HCT116 (cell line): ENCODE measurements around the gene ANKRD16. TPM values are rescaled to one million over a fixed set of nuclear protein-coding genes. Genes with fewer than 3 reads are reported as not detected.

Source experiments
- ATAC-seq: fragments of 200-7000 bp; cut with Tn5 transposase; 2 replicates; pipeline ENCODE4 v1.9.1; 2020; ENCODE audit warnings: mild to moderate bottlenecking, moderate library complexity
- BruUV-seq: library from RNA; stranded (reverse); fragments of 400-500 nt; replicated peaks from 2 replicates; lab custom pipeline; 2021; lab: Mats Ljungman, UMichigan
- CTCF ChIA-PET: fragments of 300-600 bp; sonication (Branson Sonifier 250); formaldehyde crosslinking; loops from one replicate; lab custom pipeline; 2021; ENCODE audit warnings: antibody characterized with exemption; lab: Charles Lee
- POLR2A ChIA-PET: fragments of 300-600, 350-600 bp; sonication (Branson Sonifier 250); formaldehyde crosslinking; loops from one replicate; lab custom pipeline; 2021; ENCODE audit warnings: antibody characterized with exemption; lab: Charles Lee
- RAD21 ChIA-PET, 2 experiments: fragments of 300-600 bp; sonication (Branson Sonifier 250); formaldehyde crosslinking; loops; one replicate each; lab custom pipeline; 2023; ENCODE audit warnings: low total read pairs in 2 of 2; ENCODE audit not compliant: uncharacterized antibody in 2 of 2, unreplicated experiment in 2 of 2, low non-redundant PET in 1 of 2; lab: Charles Lee
- DNase-seq: peaks from one replicate; pipeline ENCODE4 v3.0.0-alpha.2; 2010; ENCODE audit warnings: low read depth, low spot score
- H2AFZ ChIP-seq: fragments of 200-600 bp; shearing (Covaris generic), sonication (generic); 2 replicates; pipeline ENCODE4 v1.6.1; 2017; ENCODE audit warnings: low read depth, mixed run types, mixed read lengths, antibody characterized with exemption, low read length; ENCODE audit not compliant: poor library complexity, severe bottlenecking
- H3K27ac ChIP-seq: 2 replicates; pipeline ENCODE4 v1.5.1; 2012; ENCODE audit warnings: low read depth, low read length
- H3K27me3 ChIP-seq: fragments of 200-600 bp; sonication (generic); 2 replicates; pipeline ENCODE4 v1.6.1; 2016; ENCODE audit warnings: mixed run types, low read length, mixed read lengths; ENCODE audit not compliant: insufficient read depth
- H3K36me3 ChIP-seq, 2 experiments: fragments of 200-500 bp in 1 of 2; fragments of 200-600 bp in 1 of 2; sonication (Bioruptor generic) in 1 of 2; sonication (generic) in 1 of 2; 2 replicates each; pipeline versions ENCODE4 v1.5.1 to v1.6.1; 2014 to 2016; ENCODE audit warnings: low read length in 2 of 2, inconsistent platforms in 1 of 2, mixed read lengths in 1 of 2, mixed run types in 1 of 2; ENCODE audit not compliant: insufficient read depth in 2 of 2, control insufficient read depth in 1 of 2
- H3K4me1 ChIP-seq, 2 experiments: fragments of 200-600 bp in 1 of 2; sonication (generic) in 1 of 2; 2 replicates each; pipeline versions ENCODE4 v1.5.1 to v1.6.1; 2012 to 2017; ENCODE audit warnings: low read length in 2 of 2, inconsistent platforms in 1 of 2, mild to moderate bottlenecking in 1 of 2, mixed read lengths in 1 of 2, mixed run types in 1 of 2, moderate library complexity in 1 of 2; ENCODE audit not compliant: insufficient read depth in 2 of 2, control insufficient read depth in 1 of 2
- H3K4me2 ChIP-seq: fragments of 200-600 bp; sonication (generic); 2 replicates; pipeline ENCODE4 v1.6.1; 2017; ENCODE audit warnings: mixed run types, low read length, mixed read lengths
- H3K4me3 ChIP-seq, 2 experiments: fragments of 200-600 bp in 1 of 2; sonication (generic) in 1 of 2; replicated peaks in 1 of 2; 2 replicates each; pipeline ENCODE4 v1.5.1; 2011 to 2016; ENCODE audit warnings: low read length in 2 of 2, control low read depth in 1 of 2, low read depth in 1 of 2, mild to moderate bottlenecking in 1 of 2, mixed read lengths in 1 of 2, mixed run types in 1 of 2
- H3K79me2 ChIP-seq: fragments of 200-600 bp; sonication (generic); 2 replicates; pipeline ENCODE4 v1.6.1; 2017; ENCODE audit warnings: mild to moderate bottlenecking, mixed run types, low read length, moderate library complexity, mixed read lengths; ENCODE audit not compliant: insufficient read depth
- H3K9ac ChIP-seq: fragments of 200-600 bp; sonication (generic); 2 replicates; pipeline ENCODE4 v1.6.1; 2016; ENCODE audit warnings: low read length, mixed read lengths
- H3K9me2 ChIP-seq: fragments of 200-600 bp; sonication (generic), shearing (Covaris generic); 2 replicates; pipeline ENCODE4 v1.6.1; 2017; ENCODE audit warnings: mixed run types, mild to moderate bottlenecking, moderate library complexity; ENCODE audit not compliant: insufficient read depth
- H3K9me3 ChIP-seq, 2 experiments: fragments of 200-500 bp in 1 of 2; fragments of 200-600 bp in 1 of 2; sonication (Bioruptor generic) in 1 of 2; sonication (generic) in 1 of 2; 2 replicates each; pipeline ENCODE4 v1.6.1; 2014 to 2017; ENCODE audit warnings: low read length in 2 of 2, mixed read lengths in 2 of 2, inconsistent platforms in 1 of 2, low read depth in 1 of 2, mild to moderate bottlenecking in 1 of 2, mixed run types in 1 of 2, moderate library complexity in 1 of 2; ENCODE audit not compliant: control insufficient read depth in 1 of 2, insufficient read depth in 1 of 2
- H4K20me1 ChIP-seq: fragments of 200-600 bp; sonication (generic), shearing (Covaris generic); 2 replicates; pipeline ENCODE4 v1.6.1; 2017; ENCODE audit warnings: mixed run types, mild to moderate bottlenecking, moderate library complexity; ENCODE audit not compliant: insufficient read depth
- CTCF ChIP-seq, 3 experiments: fragments of 200-600 bp in 1 of 3; sonication (generic) in 1 of 3; IDR thresholded peaks in 2 of 3; conservative IDR thresholded peaks in 1 of 3; 2 replicates each; pipeline ENCODE4 v1.5.1; 2012 to 2017; ENCODE audit warnings: low read depth in 2 of 3, low read length in 2 of 3, antibody characterized with exemption in 1 of 3, borderline replicate concordance in 1 of 3, control low read depth in 1 of 3, mild to moderate bottlenecking in 1 of 3, mixed read lengths in 1 of 3, mixed run types in 1 of 3, moderate library complexity in 1 of 3; ENCODE audit not compliant: insufficient read depth in 1 of 3
- EGR1 ChIP-seq: IDR thresholded peaks from 2 replicates; pipeline ENCODE4 v1.6.1; 2012; ENCODE audit warnings: low read depth
- EZH2phosphoT487 ChIP-seq: fragments of 200-600 bp; IDR thresholded peaks from 2 replicates; pipeline ENCODE4 v1.6.1; 2018; ENCODE audit warnings: antibody characterized with exemption, borderline replicate concordance
- FOSL1 ChIP-seq: IDR thresholded peaks from 2 replicates; pipeline ENCODE4 v1.6.1; 2012; ENCODE audit warnings: low read depth
- MAX ChIP-seq: IDR thresholded peaks from 2 replicates; pipeline ENCODE4 v1.6.1; 2012
- RAD21 ChIP-seq: IDR thresholded peaks from 2 replicates; pipeline ENCODE4 v1.6.1; 2012; ENCODE audit warnings: low read depth, mild to moderate bottlenecking
- YY1 ChIP-seq: IDR thresholded peaks from 2 replicates; pipeline ENCODE4 v1.6.1; 2011; ENCODE audit warnings: low read length, low read depth, moderate library complexity, mild to moderate bottlenecking; ENCODE audit not compliant: insufficient replicate concordance; ENCODE audit errors: extremely low read depth
- intact Hi-C: fragments of 100-400 bp; cut with micrococcal nuclease; formaldehyde crosslinking; loops from 2 replicates; pipeline ENCODE4 v1.10.0; 2022
- total RNA-seq: library from RNA; stranded (reverse); gene quantifications from one replicate; pipeline ENCODE4 v1.2.1, GENCODE V29; 2021; ENCODE audit not compliant: unreplicated experiment

ANKRD16 gene
- total RNA-seq, 1 experiment from 2014 or later, result 9.4 TPM

- H3K36me3 ChIP-seq, result peaks cover 14 to 20% of the 10 kb centered on the region in 2 experiments; a peak in 3 of 4 replicates
- H3K27me3 ChIP-seq, result no peaks in the 10 kb centered on the region
- no peak overlapping the region for H3K4me3 ChIP-seq
- no peaks in the 10 kb centered on the region for H3K79me2 ChIP-seq
- DNase-seq, result no peak
- CTCF ChIA-PET, result no interaction called here
- H4K20me1 ChIP-seq, result no peaks in the 10 kb centered on the region
- H3K27ac ChIP-seq, result no peak overlapping the region
- BruUV-seq, result no TSS peak
- no peak overlapping the region for H3K9ac ChIP-seq
- H3K9me3 ChIP-seq, result no peaks in the 10 kb centered on the region
- RAD21 ChIA-PET, result no interaction called here
- no peak for ATAC-seq
- H3K9me2 ChIP-seq, result no peaks in the 10 kb centered on the region
- H2AFZ ChIP-seq, result no peak overlapping the region
- POLR2A ChIA-PET, result no interaction called here
- intact Hi-C loops, result no loop called here
- H3K4me1 ChIP-seq, result peaks cover 0 to under 1% of the 10 kb centered on the region in 2 experiments; a peak in 1 of 4 replicates
- no peak for TF ChIP-seq YY1
- no peak for TF ChIP-seq EZH2phosphoT487
- no peak for TF ChIP-seq EGR1
- TF ChIP-seq FOSL1, result no peak
- H3K4me2 ChIP-seq, result no peak overlapping the region
Measured at GRCh38 chr10:5938291-5938690, 48.6 kb upstream of the ANKRD16 start.

GRCh38 chr10:5937016-5937415 lies 47.3 kb upstream of the ANKRD16 start:
- DNase-seq, result no peak
- no peaks in the 10 kb centered on the region for H3K27me3 ChIP-seq
- TF ChIP-seq RAD21, result no peak
- no peak for TF ChIP-seq CTCF (IDR thresholded peaks at IDR 0.05 in 2 of 3, conservative IDR thresholded peaks at IDR 0.05 in 1 of 3; ENCODE audit: borderline replicate concordance in 1 of 3, insufficient read depth in 1 of 3, low read depth in 2 of 3, low read length in 2 of 3)
- TF ChIP-seq YY1, result no peak
- no peak for TF ChIP-seq EGR1
- no peak for TF ChIP-seq MAX
- TF ChIP-seq, all 23 proteins: peak for 0
- no peak for ATAC-seq
- Histone ChIP-seq H3K36me3 (peaks cover 14 to 23% of the 10 kb centered on the region in 2 experiments; a peak in 3 of 4 replicates), H3K4me3 (no peak overlapping the region), H3K4me1 (no peaks in the 10 kb centered on the region), H3K9me2 (no peaks in the 10 kb centered on the region), H3K9me3 (no peaks in the 10 kb centered on the region), H3K9ac (no peak overlapping the region), H4K20me1 (no peaks in the 10 kb centered on the region), H3K27ac (no peak overlapping the region), H3K4me2 (no peak overlapping the region), H3K79me2 (no peaks in the 10 kb centered on the region), H2AFZ (no peak overlapping the region)
- no TSS peak for BruUV-seq
- intact Hi-C loops, result no loop called here
- CTCF ChIA-PET, result no interaction called here
- RAD21 ChIA-PET, result no interaction called here
- POLR2A ChIA-PET, result no interaction called here
